Subcutaneous abdominal adipose tissue (tissue), 5 donors: ENCODE measurements around the gene AKAP8L.

Experiments
- H3K27ac ChIP-seq: one replicate; pipeline ENCODE4 v1.7.0; 2013; ENCODE audit warnings: low read depth, mild to moderate bottlenecking, inconsistent platforms, low read length, moderate library complexity
- H3K27me3 ChIP-seq, 5 donors: one replicate each; pipeline ENCODE4 v1.7.0; 2013; ENCODE audit warnings: low read length in 5 of 5, inconsistent platforms in 1 of 5; ENCODE audit not compliant: control insufficient read depth in 5 of 5, insufficient read depth in 4 of 5
- H3K36me3 ChIP-seq, 5 donors: one replicate each; pipeline ENCODE4 v1.7.0; 2013; ENCODE audit warnings: low read length in 5 of 5; ENCODE audit not compliant: control insufficient read depth in 5 of 5, insufficient read depth in 5 of 5
- H3K4me1 ChIP-seq, 5 donors: one replicate each; pipeline ENCODE4 v1.7.0; 2013; ENCODE audit warnings: low read length in 5 of 5, mild to moderate bottlenecking in 3 of 5, moderate library complexity in 1 of 5; ENCODE audit not compliant: control insufficient read depth in 5 of 5, insufficient read depth in 5 of 5
- H3K4me3 ChIP-seq, 5 donors: one replicate each; pipeline ENCODE4 v1.7.0; 2013; ENCODE audit warnings: low read length in 5 of 5, low read depth in 1 of 5
- H3K9ac ChIP-seq, 5 donors: one replicate each; pipeline ENCODE4 v1.7.0; 2013; ENCODE audit warnings: low read length in 5 of 5, mild to moderate bottlenecking in 4 of 5, moderate library complexity in 3 of 5
- H3K9me3 ChIP-seq, 5 donors: one replicate each; pipeline ENCODE4 v1.7.0; 2013; ENCODE audit warnings: low read length in 5 of 5; ENCODE audit not compliant: control insufficient read depth in 5 of 5
- donor health status: healthy.
- donor health status: healthy.
- donor health status: healthy.
- donor health status: healthy.
- donor health status: healthy.

The AKAP8L gene

DNA sequence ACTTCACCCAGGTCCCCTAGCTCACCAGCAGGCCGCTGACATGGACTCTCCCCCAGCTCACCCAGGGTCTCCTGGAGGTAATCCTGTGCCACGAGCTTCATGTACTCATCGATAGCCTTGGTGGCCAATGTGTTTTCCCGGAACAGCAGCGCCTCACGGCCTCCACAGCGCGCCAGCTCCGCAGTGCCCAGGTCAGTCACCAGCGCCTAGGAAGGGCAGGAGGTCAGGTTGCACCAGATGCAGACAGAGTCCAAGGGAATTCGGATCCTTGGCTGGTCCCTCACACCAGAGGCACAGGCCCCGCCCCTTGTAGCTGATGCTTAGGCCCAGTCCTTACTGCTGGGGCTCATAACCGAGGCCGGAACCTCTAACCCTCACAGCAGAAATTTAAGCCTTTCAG, 37.7 kb upstream of the AKAP8L start:
- H3K9me3 ChIP-seq = no peaks in the 10 kb centered on the region
- H3K4me3 ChIP-seq = no peak overlapping the region
- peaks cover 1 to 23% (median 19%) of the 10 kb centered on the region in 5 donors for H3K4me1 ChIP-seq

GRCh38 chr19:15455996-15456395, 37.2 kb upstream of the AKAP8L start:
- Histone ChIP-seq H3K27ac (no peak overlapping the region), H3K4me1 (peaks cover 1 to 24% (median 19%) of the 10 kb centered on the region in 5 donors), H3K36me3 (no peaks in the 10 kb centered on the region), H3K27me3 (peaks cover 11 to 34% (median 24%) of the 10 kb centered on the region in 5 donors), H3K9ac (no peak overlapping the region), H3K4me3 (no peak overlapping the region), H3K9me3 (no peaks in the 10 kb centered on the region)

More for the DNA sequence above, 37.7 kb upstream of the AKAP8L start:
- Histone ChIP-seq H3K27me3 (peaks cover 11 to 34% (median 24%) of the 10 kb centered on the region in 5 donors), H3K9ac (no peak overlapping the region), H3K36me3 (no peaks in the 10 kb centered on the region), H3K27ac (no peak overlapping the region)

DNA sequence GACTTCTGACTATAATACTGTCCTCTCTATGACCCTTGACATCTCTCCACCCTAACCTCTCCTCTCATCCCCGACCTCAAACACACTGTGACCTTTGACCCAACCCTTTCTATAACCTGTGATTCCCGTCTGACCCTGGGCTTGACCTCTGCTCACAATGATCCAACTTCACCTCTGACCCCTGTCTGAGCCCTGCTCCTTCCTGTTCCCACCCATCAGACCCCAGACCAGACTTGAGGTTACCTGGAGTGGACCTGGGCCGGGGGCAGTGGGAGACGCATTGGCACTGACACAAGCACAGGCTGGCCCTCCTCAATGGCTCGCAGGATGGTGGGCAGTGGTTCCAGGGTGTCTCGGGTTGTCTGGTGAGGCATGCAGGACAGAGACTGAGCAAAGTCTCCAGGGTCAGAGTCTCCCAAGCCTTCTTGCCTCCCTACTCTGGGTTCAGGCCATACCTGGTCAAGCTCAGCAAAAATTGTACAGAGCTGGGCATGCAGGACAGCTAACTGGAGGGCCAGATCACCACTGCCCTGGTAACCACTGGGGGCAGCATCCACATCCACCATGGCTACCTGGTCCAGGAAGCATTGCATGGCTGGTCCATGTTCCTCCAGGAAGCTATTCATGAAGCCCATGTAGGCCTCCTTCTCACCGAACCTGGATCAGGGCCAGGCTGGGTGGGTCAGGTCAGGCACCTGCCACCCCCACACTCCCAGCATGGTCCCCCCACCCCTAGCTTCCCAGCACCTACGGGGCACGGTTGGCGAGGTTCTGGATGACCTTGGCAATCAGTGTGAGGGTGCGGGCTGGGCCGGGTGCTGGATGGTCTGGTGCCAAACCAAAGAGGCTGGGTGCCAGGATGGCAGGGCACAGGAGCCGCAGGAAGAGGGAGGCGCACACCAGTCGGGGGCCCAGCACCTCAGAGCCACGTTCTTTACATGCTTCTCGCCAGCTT, 35.4 kb upstream of the AKAP8L start:
- Histone ChIP-seq H3K4me1 (peaks cover 1 to 26% (median 21%) of the 10 kb centered on the region in 5 donors), H3K9ac (no peak overlapping the region), H3K4me3 (no peak overlapping the region), H3K9me3 (no peaks in the 10 kb centered on the region), H3K36me3 (no peaks in the 10 kb centered on the region), H3K27me3 (peaks cover 11 to 34% (median 24%) of the 10 kb centered on the region in 5 donors), H3K27ac (no peak overlapping the region)

DNA sequence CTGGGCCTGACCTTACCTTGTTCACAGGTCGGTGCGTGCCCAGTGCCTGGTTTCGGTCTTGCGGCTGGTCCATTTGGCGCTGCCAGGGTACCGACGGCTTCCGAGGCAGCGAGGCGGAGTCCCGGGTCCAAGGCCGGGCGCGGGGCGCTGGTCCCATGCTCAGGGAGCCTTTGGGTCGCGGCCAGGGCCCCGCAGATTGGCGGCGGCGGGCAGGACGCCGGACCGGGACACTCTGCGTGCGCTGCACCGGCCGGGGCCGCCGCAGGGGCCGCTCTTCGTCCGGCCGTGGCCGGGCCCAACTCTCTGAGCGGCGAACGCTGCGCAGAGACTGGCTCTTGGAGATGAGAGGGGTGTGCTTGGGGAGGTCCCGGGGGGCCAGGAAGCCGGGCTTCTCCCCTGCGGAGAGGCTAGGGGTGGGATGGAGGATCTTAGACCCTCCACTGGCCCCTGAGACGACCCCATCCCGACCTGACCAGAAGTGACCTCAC, 34.3 kb upstream of the AKAP8L start:
- Histone ChIP-seq H3K4me3 (peak overlapping the region; percentile 45 to 68 (median 62)), H3K4me1 (peaks cover 1 to 35% (median 27%) of the 10 kb centered on the region in 5 donors), H3K9me3 (no peaks in the 10 kb centered on the region), H3K27ac (no peak overlapping the region), H3K9ac (peak overlapping the region in 4 of 5 donors; percentile 12 to 71 (median 25)), H3K36me3 (no peaks in the 10 kb centered on the region), H3K27me3 (peaks cover 11 to 30% (median 24%) of the 10 kb centered on the region in 5 donors)

GRCh38 chr19:15452111-15453047, 33.6 kb upstream of the AKAP8L start:
- peak overlapping the region in 4 of 5 donors; percentile 12 to 71 (median 25) for H3K9ac ChIP-seq
- peak overlapping the region; percentile 54 for H3K27ac ChIP-seq
- peaks cover 1 to 29% (median 23%) of the 10 kb centered on the region in 5 donors for H3K4me1 ChIP-seq
- H3K9me3 ChIP-seq = no peaks in the 10 kb centered on the region
- H3K36me3 ChIP-seq = peaks cover 0 to 5% (median 0%) of the 10 kb centered on the region in 5 donors
- H3K27me3 ChIP-seq = peaks cover 10 to 23% (median 19%) of the 10 kb centered on the region in 5 donors
- peak overlapping the region; percentile 45 to 68 (median 62) for H3K4me3 ChIP-seq

- Histone ChIP-seq H3K27me3 (peaks cover 0 to 11% (median 4%) of the 10 kb centered on the region in 5 donors), H3K4me3 (peak overlapping the region in 2 of 5 donors; percentile 38 to 42), H3K9ac (no peak overlapping the region), H3K36me3 (peaks cover 0 to 16% (median 4%) of the 10 kb centered on the region in 5 donors), H3K27ac (no peak overlapping the region), H3K9me3 (no peaks in the 10 kb centered on the region), H3K4me1 (peaks cover 1 to 29% (median 21%) of the 10 kb centered on the region in 5 donors)
Measured at GRCh38 chr19:15450528-15450890, 31.7 kb upstream of the AKAP8L start.

DNA sequence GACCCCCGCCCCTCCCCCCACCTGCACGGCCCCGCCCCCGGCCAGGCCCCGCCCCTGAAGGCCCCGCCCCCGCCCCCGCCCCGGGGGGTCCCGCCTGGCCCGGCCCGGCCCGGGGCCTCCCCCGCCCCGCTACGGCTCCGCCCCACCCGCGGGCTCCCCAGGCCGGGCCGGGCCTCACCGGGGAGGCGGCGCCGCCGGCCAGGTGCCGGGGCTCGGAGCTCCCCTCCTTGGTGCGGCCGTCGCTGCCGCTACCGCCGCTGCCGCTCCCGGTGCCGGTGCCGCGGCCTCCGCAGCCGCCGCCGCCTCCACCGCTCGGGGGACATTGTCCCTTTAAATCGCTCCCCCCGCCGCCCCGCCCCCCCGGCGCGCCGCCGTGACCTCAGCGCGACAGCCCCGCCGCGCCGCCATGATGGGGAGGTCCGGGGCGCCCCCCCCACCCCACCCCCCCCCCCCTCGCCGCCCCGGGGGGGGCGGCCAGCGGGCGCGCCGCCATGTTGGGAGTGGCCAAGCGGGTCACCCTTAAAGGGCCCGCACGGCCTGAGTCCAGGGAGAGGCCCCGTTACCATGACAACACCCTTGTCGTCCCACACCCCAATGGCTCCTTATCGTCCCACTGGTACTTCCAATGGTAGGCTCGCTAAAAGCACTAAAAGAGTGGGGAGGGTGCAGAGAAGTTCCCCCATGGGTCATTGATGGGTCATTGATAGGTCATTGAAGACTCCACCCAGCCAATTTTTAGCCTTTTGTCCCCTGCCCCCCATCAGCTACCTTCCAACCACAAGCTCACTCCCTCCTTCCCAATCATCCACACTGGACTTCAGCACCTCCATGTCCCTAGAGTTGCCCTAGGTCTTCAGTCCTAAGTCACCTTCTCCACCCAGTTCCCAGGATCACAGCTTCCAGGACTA, 31.1 kb upstream of the AKAP8L start, which contains the start of gene WIZ:
Gene WIZ (minus strand): TSS at position 337 of the 908 bp plus-strand sequence. CDS start 1,649 bp downstream, outside the sequence.
- Histone ChIP-seq H3K27me3 (peaks cover 0 to 8% (median 0%) of the 10 kb centered on the region in 5 donors), H3K9ac (peak within 1 kb of the TSS in 4 of 5 donors; percentile 50 to 73 (median 60)), H3K9me3 (no peaks in the 10 kb centered on the region), H3K27ac (peak within 1 kb of the TSS; percentile 16), H3K36me3 (peaks cover 0 to 22% (median 5%) of the 10 kb centered on the region in 5 donors), H3K4me3 (peak within 1 kb of the TSS; percentile 42 to 70 (median 59)), H3K4me1 (peaks cover 1 to 29% (median 21%) of the 10 kb centered on the region in 5 donors)

DNA sequence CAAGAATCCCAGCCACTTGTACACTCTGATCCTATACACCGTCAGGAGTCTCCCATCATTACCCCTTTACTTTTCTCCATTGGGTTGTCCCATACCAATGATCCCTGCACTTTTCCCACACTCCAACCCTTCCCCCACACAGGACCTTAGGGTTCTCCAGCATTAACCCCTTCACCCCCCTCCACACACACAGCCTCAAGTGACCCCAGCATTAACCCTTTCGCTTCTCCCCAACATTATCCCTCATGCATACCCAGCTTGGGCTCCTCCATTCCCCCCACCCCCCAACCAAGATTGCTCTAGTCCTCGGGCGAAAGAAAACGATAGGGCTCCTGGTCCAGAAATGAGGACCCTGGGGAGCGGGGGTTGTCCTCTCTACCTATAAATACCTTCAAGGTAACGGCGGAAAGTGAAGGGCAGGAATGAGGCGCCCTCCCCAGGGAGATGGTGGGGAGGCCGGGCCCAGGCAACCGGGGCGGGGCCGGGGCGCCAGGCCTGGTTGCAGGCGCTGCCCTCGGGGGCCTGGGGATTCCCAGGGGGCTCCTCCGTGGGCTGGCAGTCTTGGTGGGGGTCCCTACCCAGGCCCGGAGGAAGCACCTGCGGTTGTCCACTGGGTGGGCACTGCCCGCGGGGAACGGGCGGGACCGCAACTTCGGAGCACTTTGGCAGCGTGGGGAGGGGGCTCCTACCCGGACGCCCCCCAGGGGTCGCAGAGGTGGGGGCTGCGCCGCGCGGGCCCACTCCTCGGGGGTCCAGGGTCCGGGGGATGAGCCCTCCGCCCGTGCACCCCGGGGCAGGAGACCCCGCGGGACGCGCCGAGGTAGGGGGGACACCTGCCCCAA, 30.2 kb upstream of the AKAP8L start:
- H3K27ac ChIP-seq = peak overlapping the region; percentile 16
- H3K4me1 ChIP-seq = peaks cover 1 to 29% (median 21%) of the 10 kb centered on the region in 5 donors

More for the DNA sequence above, 30.2 kb upstream of the AKAP8L start:
- H3K36me3 ChIP-seq = peaks cover 0 to 26% (median 5%) of the 10 kb centered on the region in 5 donors
- H3K4me3 ChIP-seq = peak overlapping the region; percentile 42 to 70 (median 59)
- H3K27me3 ChIP-seq = no peaks in the 10 kb centered on the region
- H3K9ac ChIP-seq = peak overlapping the region in 4 of 5 donors; percentile 50 to 73 (median 60)
- H3K9me3 ChIP-seq = no peaks in the 10 kb centered on the region
